NB4 (cell line): ENCODE results near the gene UGT1A3.

Experiments
- DNase-seq: peaks from one replicate; pipeline ENCODE4 v3.0.0; 2010; ENCODE audit warnings: low read depth
- H3K4me3 ChIP-seq: one replicate; pipeline ENCODE4 v1.5.1; 2011; ENCODE audit warnings: mild to moderate bottlenecking, low read depth, low read length, moderate library complexity
- CTCF ChIP-seq: IDR thresholded peaks from one replicate; pipeline ENCODE4 v1.5.1; 2012; ENCODE audit warnings: low read depth, low read length
- MYC ChIP-seq: IDR thresholded peaks from 2 replicates; pipeline ENCODE4 v1.6.1; 2011; ENCODE audit warnings: low read depth, low read length
- POLR2A ChIP-seq: IDR thresholded peaks from 2 replicates; pipeline ENCODE4 v1.6.1; 2011; ENCODE audit warnings: mild to moderate bottlenecking; ENCODE audit not compliant: insufficient read length; ENCODE audit errors: extremely low read depth
- TF ChIP-seq, protein P1 (sequence below): IDR thresholded peaks from 2 replicates; pipeline ENCODE4 v1.6.1; 2011; ENCODE audit warnings: low read depth, low read length

Gene UGT1A3

DNA sequence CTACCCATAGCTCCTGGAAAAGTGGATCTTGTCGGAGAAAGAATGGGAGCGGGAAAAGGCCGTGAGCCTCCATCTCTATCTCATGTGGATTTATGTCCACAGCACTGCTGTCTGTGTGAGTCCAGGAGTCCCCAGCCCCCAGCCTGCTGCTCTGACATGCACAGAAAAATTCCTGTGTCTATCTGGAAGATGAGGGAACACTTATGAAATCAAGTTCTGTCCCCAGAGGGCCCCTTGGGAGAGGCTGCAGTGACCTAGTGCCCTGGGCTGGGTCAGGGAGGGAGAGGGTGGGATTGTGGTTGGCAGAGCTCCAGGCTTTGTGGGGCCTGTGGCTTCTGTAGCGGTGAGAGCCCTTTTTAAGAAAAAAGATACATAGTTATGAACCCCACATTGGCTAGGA, 87.9 kb downstream of the UGT1A3 start:
- no peak for TF ChIP-seq CTCF
- TF ChIP-seq MYC, result no peak
- TF ChIP-seq, protein P1, sequence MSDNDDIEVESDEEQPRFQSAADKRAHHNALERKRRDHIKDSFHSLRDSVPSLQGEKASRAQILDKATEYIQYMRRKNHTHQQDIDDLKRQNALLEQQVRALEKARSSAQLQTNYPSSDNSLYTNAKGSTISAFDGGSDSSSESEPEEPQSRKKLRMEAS, result no peak
- no peak for TF ChIP-seq POLR2A
- no peak for DNase-seq

GRCh38 chr2:233817361-233817911, 88.6 kb downstream of the UGT1A3 start:
- TF ChIP-seq CTCF (no peak), MYC (no peak), POLR2A (no peak)
- TF ChIP-seq, protein P1, result no peak
- no peak for DNase-seq
- H3K4me3 ChIP-seq, result no peak overlapping the region

More for the DNA sequence above, 87.9 kb downstream of the UGT1A3 start:
- no peak overlapping the region for H3K4me3 ChIP-seq

- no peak overlapping the region for H3K4me3 ChIP-seq
- TF ChIP-seq CTCF (no peak), MYC (no peak)
- DNase-seq, result no peak
Observed at GRCh38 chr2:233817995-233818638, 89.3 kb downstream of the UGT1A3 start.

DNA sequence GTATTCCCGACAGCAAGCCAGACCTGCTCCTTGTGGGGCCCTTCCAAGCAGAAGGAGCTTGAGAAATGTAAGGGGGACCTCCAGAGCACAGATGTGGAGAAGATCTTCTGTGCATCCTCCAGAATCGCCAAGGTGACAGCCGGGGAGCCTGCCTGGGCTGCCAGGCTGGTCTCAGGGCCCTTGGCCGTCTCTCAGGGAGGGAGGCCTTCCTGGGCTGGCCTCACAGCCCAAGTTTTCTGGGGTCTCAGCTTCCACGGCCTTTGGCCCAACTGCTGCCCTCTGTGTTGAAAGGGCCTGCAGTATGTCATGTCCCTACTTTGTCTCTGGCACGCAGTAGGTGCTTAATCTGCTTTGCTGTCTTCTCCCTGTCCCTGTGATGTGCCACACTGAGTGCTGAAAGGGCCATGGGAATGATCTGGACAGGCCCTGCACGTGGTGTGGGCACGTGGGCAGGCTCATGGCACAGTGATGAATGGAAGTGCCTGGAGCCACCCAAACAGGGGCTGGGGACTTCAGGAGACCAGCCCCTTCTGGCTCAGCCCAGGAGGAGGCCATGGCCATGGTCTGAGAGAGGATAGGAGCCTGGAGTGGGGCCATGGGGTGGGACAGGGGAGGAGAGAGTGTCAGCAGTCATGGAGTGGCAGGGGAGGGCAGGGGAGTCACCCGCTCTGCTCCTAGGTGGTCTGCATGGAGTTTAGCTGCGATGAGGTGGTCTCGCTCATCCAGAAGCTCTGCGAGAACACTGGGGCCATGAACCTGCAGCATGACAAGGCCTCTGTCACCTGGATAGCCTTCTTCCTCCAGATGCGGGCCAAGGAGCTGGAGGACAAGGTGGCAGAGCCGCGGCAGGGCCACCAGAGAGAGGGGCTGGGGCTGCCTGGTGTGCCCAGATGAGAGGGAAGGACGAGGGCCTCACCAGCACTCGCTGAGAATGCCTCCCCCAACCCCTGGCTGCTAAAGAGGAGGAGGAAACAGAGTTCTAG, 90.1 kb downstream of the UGT1A3 start:
- no peak for DNase-seq
- no peak overlapping the region for H3K4me3 ChIP-seq
- TF ChIP-seq POLR2A (no peak), CTCF (no peak), MYC (no peak)
- TF ChIP-seq, protein P1, result no peak

GRCh38 chr2:233819884-233820773, 91.3 kb downstream of the UGT1A3 start:
- H3K4me3 ChIP-seq, result no peak overlapping the region
- DNase-seq, result no peak
- no peak for TF ChIP-seq POLR2A
- no peak for TF ChIP-seq CTCF
- TF ChIP-seq, protein P1, result no peak
- TF ChIP-seq MYC, result no peak
